Lower leg skin (tissue), 3 donors: ENCODE results near the gene ABCC1.

Experiments used
- CTCF ChIP-seq, 3 donors: fragments of 450-650 bp; IDR thresholded peaks; one replicate each; pipeline ENCODE4 v1.5.1; 2016; ENCODE audit warnings: antibody characterized with exemption in 3 of 3, mild to moderate bottlenecking in 3 of 3, moderate library complexity in 2 of 3
- POLR2A ChIP-seq, 2 donors: fragments of 450-650 bp; IDR thresholded peaks; one replicate each; pipeline ENCODE4 v1.6.1; 2016 to 2017; ENCODE audit warnings: antibody characterized with exemption in 2 of 2, mild to moderate bottlenecking in 1 of 2, moderate library complexity in 1 of 2

- TF ChIP-seq CTCF (IDR thresholded peaks at IDR 0.05) (no peak), POLR2A (IDR thresholded peaks at IDR 0.05) (no peak)
Measured at GRCh38 chr16:15906439-15906838, 43.0 kb upstream of the ABCC1 start.
